Right ventricle myocardium inferior (tissue), 1 donor: ENCODE results near the gene DNAJB6. TPM values are rescaled to one million over a fixed set of nuclear protein-coding genes. Genes with fewer than 3 reads are reported as not detected.

Source experiments
- ATAC-seq: fragments of 200-7000 bp; cut with Tn5 transposase; one replicate; pipeline ENCODE4 v1.9.1; 2020; ENCODE audit warnings: mild to moderate bottlenecking, moderate library complexity
- DNase-seq: peaks from one replicate; pipeline ENCODE4 v3.0.0; 2021; ENCODE audit errors: missing footprints
- intact Hi-C: fragments of 100-400 bp; cut with DNase I; formaldehyde crosslinking; loops from one replicate; pipeline ENCODE4 v1.11.0; 2022
- total RNA-seq: library from RNA; stranded (reverse); fragmentation: NEBNext Ultra II Directional; extraction: Animal tissue kit (Norgen Biotek cat#: 25700); gene quantifications from one replicate; pipeline ENCODE4 v1.2.1, GENCODE V29; 2021
- donor health status: DM: no; HTN: yes; CAD: no; lungs with severe emphysema.

Gene DNAJB6
- total RNA-seq, 1 donor from 2014 or later: 195 TPM

DNA sequence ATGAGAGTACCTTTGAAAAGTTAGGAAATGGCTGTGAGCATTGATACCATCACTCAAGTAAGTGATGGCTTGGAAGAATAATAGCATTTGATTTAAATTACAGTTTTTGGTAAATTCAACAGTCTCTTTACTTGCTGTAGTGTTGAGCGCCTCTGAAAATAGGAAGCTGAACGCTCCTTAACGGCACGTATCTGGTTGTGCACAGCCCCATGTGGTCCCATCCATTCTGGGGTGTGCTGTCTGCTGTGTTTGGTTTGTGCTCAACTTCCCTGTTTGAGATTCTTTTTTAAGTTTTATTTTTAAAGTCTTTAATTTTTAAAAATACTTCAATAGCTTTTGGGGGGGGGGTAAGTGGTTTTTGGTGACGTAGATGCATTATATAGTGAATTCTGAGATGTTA lies 51.5 kb downstream of the DNAJB6 start:
- intact Hi-C loops: loop anchor here (10.0 kb wide), 1 partner anchor 114 kb away; no protein-coding TSS in a partner anchor
- DNase-seq (no peak), ATAC-seq (no peak)

DNA sequence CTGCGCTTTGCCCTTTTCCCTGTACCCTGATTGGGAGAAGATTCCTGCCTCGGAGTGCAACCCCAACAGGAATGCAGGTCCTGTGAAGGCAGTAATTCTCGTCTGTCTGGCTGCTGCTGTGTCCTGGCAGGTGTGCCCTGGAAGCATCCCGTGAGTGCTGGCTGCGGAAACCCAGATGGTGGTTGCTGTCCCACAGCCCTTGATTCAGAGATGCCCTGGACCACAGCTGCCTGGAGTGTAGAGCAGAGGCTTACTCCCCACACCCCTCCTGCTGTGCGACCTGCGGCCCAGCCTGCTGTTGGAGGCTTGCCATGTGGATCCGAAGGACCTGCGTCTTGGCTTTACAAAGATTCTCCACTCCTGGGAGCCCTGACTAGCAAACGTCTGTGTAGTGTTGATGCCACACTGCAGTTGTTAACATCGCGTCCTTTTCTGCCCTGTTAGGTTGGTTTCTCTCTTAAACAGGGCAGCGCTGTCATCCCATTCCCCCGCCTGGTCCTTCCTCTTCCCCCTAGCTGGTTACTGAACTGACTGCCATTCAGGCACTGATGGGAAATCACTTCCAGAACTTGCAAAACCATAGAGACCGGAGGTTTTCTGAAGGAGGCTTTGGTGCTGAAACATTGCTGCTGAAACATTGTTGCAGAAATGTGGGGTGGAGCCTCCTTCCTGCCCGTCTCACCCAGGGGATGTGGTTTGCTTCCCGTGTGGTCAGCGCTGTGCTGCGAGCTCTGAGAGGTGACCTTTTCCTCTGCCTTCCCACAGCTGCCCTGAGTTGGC lies 53.3 kb downstream of the DNAJB6 start:
- no peak for DNase-seq
- intact Hi-C loops: loop anchor here (10.0 kb wide), 2 partner anchors 115 to 135 kb away; no protein-coding TSS in a partner anchor
- peak; percentile 21 for ATAC-seq

DNA sequence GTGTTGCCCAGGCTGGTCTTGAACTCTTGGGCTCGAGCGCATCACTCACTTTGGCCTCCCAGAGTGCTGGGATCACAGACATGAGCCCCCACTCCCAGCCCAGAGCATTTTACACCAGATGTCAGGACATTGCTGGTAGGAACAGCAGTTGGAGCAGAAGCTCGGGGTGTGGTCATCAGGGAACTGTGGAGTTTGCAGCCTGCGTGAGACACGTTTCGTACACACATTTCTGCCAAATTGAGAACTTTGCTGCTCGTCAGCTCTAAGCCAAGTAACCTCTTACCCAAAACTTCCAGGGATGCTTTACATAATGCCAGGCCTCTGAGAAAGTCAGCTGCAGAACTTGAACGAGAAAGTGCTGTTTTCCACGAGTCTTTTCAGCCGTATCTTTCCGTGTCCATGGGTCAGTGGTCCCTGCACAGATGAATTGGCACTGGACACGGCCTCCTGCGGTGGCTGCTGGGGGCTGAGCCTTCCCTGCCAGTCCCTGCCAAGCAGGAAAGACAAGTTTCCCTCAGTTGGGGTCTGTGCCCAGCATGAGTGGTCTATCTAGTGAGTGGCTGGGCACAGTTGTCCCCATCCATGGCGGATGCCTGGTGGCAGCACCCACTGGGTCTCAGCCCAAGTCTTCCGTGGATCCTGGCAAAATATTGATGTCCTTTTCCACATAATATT lies 54.4 kb downstream of the DNAJB6 start:
- ATAC-seq: no peak
- no peak for DNase-seq
- intact Hi-C loops: loop anchor here (10.0 kb wide), 1 partner anchor 136 kb away; no protein-coding TSS in a partner anchor

DNA sequence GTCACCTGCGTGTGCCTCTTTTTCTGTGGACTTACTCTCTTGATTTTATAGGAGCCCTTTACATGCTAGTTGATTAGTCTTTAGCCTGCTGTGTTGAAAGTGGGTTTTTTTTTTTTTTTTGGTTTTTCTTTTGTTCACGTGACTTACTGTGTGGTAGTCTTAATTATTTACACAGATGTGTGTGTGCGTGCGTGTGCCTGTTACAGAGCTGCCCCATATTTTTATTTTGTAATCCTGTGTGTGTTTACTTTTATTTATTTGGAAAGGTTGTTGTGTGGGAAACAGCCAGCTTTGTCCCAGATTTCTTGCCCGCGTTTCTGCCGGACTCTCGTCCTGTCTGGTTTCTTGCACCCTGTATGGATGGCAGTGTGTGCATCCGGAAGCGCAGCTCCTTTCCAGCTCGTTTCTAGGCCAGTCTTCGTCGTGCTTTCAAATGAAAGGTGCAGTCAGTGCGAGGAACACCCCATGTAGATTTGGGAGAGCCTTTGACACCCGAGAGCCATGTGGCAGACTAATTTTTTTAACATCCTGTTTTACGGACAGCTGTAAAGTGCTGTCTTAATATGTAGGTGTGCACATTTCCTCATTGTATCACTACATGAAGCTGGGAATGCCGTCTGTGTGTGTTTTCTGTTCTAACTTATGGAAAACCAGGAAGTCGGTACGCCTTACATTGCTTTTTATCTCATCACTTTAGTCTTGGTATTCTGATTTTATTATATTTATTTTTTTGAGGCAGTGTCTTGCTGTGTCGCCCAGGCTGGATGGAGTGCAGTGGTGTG lies 55.6 kb downstream of the DNAJB6 start:
- DNase-seq (no peak), ATAC-seq (no peak)
- intact Hi-C loops: loop anchor here (10.0 kb wide), 1 partner anchor 138 kb away; no protein-coding TSS in a partner anchor

DNA sequence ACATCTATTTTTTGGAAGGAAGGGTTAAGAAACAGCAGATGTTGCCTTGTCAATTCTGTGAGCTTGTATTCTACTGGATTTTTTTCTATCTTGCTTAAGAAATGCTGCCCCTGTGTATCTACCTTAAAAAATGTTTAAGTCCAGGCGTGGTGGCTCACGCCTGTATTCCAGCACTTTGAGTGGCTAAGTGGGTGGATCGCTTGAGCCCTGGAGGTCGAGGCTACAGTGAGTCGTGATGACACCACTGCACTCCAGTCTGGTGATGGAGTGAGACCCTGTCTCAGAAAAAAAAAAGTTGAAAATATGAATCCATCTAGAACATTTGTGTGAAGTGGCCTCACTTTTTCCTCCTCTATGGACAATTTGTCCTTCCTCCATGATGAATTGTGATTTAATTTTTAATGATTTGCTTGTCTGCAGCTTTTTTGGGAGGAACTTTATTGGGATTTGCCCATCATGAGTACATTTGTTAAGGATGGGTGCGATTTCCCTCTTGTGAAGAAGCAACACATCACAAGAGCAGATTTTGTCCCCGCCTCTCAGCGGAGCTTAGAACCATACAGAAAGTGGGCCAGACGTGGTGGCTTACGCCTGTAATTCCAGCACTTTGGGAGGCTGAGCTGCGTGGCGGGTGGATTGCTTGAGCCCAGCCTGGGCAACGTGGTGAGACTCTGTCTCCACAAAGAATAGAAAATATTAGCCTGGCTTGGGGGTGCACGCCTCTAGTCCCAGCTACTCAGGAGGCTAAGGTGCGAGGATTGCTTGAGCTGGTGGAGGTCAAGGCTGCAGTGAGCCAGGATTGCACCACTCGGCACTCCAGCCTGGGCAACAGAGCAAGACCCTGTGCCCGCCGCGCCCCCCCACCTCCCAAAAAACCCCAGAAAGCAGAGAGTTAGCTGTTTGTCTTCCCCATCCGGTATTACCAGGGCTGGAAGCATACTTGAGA lies 57.7 kb downstream of the DNAJB6 start:
- ATAC-seq (no peak), DNase-seq (no peak)
- intact Hi-C loops: loop anchor here (5.0 to 10.0 kb wide), 2 partner anchors 37 to 140 kb away; no protein-coding TSS in a partner anchor

DNA sequence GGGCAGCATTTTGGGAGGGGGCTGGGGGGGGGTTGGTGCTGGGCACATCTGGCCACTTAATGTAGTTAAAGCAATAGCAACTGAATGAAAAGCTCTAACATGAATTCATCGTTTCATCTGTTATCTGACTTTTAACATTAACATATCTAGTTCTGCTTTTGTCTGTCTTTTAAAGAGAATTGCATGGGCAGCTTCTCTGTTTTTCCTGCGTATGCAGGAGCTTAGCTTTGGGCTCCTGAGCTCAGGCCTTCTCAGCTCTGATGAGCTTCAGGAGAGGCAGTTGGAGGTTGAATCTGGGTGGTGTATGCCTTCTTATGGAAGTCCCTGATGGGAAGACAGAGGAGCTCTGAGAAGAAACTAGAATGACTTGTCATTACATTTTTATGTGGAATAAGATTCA lies 58.4 kb downstream of the DNAJB6 start:
- no peak for ATAC-seq
- no peak for DNase-seq
- intact Hi-C loops: loop anchor here (5.0 to 10.0 kb wide), 2 partner anchors 38 to 140 kb away; no protein-coding TSS in a partner anchor

DNA sequence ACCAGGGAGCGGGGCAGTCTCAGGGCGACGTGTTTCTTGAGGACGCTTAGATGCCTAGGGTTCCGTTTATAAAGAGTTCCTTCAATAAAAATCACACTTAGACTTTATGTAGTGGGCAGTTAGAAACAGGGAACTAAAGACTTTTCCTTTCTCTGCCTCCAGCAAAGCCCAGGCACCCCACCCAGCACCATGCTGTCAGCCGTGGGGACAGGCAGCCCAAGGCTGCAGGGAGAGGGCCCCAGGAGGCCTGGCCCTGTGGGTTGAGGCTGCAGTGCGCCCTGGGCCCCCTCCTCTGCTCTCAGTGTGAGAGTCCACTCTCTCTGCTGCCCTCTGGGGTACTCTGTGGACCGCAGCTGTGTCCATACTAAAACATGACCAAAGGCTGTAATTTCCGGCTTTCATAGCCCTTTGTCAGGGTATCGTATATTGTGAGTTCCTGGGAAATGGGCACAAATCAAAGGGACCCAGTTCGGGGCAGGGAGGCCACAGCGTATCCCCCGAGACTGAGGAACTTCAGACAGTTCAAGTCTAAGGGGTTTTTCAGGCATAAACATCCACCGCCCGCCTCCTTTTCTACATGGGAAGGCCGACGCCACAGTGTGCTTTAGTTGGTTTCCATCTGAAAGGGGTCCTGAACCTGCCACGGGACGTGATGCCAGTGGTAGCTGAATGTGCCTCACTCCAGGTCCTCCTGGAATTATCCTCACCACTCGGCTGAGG lies 59.7 kb downstream of the DNAJB6 start:
- intact Hi-C loops: loop anchor here (5.0 to 10.0 kb wide), 2 partner anchors 39 to 142 kb away; no protein-coding TSS in a partner anchor

DNA sequence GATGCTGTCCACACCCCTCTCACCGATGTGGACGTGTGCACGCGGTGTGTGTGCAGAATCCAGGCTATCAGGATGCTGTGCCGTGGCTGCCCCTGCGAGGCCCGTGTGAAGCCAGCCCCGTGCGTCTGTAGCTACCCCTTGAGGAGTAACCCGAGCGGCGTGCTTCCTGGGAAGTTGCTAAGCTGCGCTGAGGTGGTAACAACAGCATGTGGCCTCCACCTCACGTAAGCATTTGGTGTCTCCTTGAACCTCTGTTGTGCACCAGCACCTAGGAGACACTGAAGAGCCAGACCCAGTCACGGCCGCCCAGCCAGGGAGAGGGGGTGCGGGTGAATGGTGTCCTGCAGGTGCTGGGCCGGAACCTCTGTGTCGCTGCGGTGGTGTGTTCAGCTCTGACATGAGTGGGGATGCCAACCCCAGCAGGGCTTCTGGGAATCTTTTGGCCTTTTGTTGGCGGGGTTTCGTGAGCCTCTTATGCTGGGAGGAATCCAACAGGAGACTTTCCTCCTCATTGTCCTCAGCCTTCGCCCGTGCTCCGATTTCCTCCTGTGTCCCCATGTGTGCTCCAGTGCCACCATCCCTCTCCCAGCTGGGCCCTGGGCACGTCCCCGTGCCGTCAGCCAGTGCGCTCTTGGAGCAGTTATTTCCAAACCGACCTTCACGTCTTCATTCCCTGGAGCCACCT lies 60.4 kb downstream of the DNAJB6 start:
- DNase-seq: no peak
- intact Hi-C loops: loop anchor here (5.0 to 10.0 kb wide), 2 partner anchors 40 to 142 kb away; no protein-coding TSS in a partner anchor
- peak; percentile 33 for ATAC-seq

More for the DNA sequence above, 59.7 kb downstream of the DNAJB6 start:
- ATAC-seq (no peak), DNase-seq (no peak)

DNA sequence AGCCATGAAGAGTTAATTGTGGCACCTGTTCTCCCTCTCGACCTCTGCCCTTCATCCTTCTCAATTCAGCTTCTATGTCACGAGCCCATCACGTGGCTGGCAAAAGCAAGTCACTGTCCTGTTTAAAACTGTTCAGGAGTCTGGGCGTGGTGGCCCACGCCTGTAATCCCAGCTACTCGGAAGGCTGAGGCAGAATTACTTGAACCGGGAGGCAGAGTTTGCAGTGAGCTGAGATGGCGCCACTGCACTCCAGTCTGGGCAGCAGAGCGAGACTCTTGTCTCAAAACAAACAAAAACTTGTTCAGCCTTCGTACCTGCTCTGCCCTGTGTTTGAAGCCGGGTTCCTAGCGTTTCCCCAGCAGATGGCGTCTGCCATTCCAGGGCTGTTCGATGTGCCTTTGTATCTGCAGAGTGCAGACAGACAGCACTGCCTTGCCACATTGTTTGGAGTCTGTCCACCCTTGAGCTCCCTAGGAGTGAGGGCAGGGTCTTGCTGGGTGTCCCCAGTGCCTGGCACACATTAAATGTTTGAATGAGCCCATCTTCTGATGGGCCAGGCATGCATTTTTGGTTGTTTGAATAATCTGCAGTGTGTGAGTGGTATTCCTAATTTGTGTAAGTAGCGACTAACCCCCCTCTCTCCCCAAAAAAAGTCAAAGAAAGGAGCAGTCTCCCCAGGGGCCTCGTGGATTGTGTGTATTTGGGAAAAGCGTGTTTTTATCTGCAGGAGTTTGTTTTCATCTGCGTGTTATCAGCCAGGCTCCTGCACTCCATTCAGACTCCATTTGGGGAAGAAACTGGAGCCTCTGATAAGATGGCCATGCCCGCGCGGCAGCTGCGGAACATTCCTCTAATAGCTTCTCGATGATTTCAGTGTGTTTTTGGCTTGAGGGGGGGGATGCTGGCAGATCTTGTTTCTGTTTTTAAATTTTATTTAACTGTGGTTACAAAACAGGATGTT lies 61.2 kb downstream of the DNAJB6 start:
- no peak for DNase-seq
- intact Hi-C loops: loop anchor here (5.0 to 10.0 kb wide), 2 partner anchors 41 to 143 kb away; no protein-coding TSS in a partner anchor
- ATAC-seq: peak; percentile 73

DNA sequence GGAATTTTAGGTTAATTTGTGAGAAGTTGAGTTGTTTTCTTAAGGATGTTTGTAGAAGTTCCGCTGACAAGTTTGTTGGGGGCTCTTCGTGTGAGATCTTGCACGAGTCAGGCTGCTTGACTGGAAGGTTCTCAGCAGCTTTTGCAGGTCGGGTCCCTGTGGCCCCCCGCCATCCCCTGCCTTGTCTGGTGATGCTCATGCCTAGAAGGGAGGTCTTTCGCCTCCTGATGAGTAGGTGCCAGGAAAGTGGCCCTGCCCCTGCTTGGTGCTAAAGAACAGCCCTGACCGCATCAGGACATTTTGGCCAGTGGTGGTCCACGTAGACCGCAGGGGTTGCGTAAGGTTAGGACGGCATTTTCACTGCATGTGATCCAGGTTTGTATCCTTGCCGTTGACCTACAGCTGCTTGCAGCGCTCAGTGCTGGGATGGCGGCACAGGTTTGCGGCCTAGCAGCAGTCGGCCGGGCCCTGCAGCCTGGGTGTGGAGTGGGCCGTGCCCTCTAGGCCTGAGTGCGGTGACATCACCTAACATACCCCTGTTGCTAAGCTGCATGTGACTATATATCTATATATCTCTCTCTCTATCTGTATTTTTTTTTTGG lies 62.4 kb downstream of the DNAJB6 start:
- DNase-seq (no peak), ATAC-seq (no peak)
- intact Hi-C loops: loop anchor here (5.0 to 10.0 kb wide), 2 partner anchors 42 to 144 kb away; no protein-coding TSS in a partner anchor

DNA sequence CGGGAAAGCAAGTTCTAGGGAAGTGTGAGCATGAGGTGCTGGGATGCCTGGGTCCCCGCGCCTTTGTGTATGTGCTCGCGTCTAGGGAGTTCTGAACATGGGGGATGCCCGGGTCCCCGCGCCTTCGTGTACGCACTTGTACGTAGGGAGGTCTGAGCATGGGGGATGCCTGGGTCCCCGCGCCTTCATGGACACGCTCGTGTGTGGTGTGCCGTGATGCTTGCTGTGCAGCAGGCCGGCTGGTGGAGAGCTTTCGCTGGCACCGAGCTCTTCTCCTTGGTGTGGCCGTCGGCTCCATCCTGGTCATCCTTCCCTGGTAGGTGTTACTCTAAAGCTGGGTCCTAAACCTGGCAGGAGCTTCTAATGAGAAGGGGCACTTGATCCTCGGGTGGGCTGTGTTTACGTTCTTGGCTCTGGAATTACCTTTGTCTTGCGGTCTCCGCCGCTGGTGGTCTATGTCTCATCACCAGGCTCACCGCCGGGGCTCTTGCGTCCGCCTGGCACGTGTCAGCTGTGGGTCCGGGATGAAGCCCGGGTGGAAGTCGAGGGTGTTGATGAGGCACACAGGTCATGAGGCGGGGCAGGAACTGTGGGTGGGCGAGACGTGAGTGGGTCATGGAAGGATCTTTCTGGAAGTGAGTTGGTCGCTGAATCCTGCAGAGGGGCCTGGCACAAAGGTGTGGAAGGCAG lies 63.5 kb downstream of the DNAJB6 start:
- no peak for DNase-seq
- ATAC-seq: no peak
- intact Hi-C loops: no loop called here

DNA sequence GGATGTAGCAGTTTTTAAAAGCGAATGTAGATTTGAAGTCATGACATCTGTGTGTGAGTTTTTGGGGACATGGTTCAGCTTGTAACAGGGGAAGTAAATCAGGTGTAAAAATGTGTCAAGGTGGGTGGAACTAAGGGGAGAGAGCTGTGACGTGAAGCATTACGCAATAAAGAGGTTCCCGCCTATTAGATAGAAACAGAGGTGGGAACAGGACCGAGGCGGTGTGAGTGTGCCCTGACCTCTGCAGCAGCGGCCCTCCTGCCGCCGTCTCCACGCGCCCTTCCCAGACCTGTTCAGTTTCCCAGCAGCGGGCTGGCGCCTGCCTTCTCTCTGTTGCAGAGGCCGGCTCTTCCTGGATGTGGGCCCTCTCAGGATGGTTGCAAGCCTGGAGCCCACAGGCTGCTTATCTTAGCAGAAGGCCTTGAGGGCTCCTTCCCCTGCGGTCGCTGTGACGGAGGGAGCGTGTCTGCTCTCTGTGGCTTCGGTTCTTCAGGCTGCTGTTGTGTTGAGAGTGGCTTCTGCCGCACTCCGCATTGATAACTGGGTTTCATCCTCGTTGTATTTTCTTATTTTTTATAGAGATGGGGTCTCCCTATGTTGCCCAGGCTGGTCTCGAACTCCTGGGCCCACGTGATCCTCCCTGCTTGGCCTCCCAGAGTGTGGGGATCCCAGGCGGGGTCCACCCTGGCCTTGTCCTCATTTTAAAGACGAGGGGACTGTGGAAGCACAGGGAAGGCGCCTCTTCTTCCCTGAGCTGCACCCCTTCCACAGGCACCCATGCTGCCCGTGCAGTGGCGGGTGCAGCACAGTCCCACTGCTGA lies 65.0 kb downstream of the DNAJB6 start:
- intact Hi-C loops: no loop called here
- no peak for DNase-seq

DNA sequence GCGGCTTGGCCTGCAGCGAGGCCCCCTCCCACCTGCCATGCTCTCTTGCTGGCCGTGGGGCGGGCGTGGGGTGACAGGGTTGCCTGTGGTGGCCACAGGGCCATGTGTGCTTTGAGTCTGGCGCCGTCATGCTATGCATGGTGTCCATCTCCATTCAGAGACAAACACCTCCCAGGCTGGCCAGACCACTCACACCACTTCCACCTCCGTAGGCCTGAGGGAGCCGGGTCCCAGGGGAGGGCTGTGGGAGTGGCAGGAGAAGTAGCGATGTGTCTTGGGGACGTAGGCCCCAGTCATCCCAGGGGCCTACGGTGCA lies 65.5 kb downstream of the DNAJB6 start:
- no peak for ATAC-seq
- intact Hi-C loops: no loop called here
- no peak for DNase-seq

More for the DNA sequence above, 65.0 kb downstream of the DNAJB6 start:
- ATAC-seq: no peak
